NCI-H510A treated with DMSO at 0.1 percent for 48 hours (cell line): ENCODE measurements around the gene TRAF5.
A peak's percentile ranks its signal among the peaks of the same experiment; 100 is the strongest.
"Not testable (repeated sequence)": the region's sequence is repeated elsewhere in the genome, so short reads cannot be mapped to it uniquely, and the experiment has no call there.

Experiments used
- DNase-seq: peaks from one replicate; lab custom pipeline; 2025; lab: John Stamatoyannopoulos, UW

The TRAF5 gene

GRCh38 chr1:211378844-211379243 lies 52.2 kb downstream of the TRAF5 start:
- DNase-seq = no peak

GRCh38 chr1:211379446-211379845 lies 52.8 kb downstream of the TRAF5 start:
- no peak for DNase-seq

DNA sequence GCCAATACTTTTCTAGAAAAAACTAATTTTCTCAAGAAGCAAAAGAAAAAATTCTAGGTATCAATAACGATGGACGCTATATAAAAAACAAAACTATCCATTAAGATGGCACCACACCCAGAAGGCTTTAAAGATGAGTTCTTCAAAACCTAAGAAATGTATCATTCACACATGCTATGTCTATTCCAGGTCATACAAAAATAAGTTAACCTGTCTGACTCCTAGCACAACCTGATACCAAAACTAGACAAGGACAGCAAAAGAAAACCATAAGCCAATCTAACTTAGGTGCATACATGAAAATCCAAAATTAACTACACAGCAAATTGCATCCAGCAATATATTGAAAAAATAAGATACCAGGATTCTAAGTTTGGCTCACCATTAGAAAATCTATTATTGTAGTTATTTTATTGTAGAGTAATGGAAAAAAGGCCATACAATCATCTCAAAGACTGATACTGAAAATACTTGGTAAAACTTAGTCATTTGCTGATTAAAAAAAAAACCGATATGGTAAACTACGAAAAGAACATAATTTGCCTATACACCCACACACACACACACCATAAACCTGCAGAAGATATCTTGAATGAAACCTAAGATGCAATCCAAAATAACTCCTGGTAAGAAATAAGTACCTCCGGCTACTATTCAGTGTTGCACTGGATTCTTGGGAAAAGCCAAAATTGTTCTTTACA lies 55.0 kb downstream of the TRAF5 start:
- DNase-seq = no peak

DNA sequence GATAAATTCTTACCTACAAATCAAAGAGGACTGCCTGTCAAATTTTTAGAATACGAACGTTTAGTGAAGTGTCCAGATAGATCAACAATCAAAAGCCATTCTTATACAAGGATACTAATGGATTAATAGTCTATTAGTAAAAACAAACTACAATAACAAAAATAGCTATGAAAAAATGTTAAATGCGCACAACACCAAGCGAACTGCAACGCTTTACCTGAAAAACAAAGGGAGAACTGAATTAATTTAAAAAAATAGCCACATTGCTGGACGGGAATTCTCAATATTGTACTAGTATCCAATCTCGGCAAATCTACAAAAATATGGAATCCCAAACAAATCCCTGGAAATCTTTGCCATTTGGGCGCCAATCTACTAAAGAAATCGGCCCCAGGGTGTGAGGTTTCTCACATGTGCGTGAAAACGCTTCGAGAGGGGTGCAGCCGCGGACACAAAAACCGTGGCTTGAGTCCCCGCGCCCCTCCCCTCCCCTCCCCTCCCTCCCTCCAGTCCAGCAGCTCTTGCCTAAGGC lies 55.6 kb downstream of the TRAF5 start:
- DNase-seq = peak; percentile 52

- peak; percentile 87 for DNase-seq
Measured at GRCh38 chr1:211382714-211383480, 56.3 kb downstream of the TRAF5 start.

GRCh38 chr1:211384524-211384923 lies 57.9 kb downstream of the TRAF5 start:
- no peak for DNase-seq

DNA sequence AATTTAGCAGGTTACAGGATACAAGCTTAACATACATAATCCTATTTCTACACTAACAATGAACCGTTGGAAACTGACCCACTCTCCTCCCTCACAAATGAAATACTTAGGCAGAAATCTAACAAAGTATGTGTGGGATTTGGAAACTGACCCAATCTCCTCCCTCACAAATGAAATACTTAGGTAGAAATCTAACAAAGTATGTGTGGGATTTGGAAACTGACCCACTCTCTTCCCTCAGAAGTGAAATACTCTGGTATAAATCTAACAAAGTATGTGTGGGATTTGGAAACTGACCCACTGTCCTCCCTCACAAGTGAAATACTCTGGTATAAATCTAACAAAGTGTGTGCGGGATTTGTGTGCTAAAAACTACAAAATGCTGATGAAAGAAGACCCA lies 60.3 kb downstream of the TRAF5 start:
- no peak for DNase-seq

- not testable (repeated sequence) for DNase-seq
Measured at GRCh38 chr1:211390829-211391228, 64.2 kb downstream of the TRAF5 start.

GRCh38 chr1:211393203-211393602 lies 66.6 kb downstream of the TRAF5 start:
- DNase-seq = no peak

DNA sequence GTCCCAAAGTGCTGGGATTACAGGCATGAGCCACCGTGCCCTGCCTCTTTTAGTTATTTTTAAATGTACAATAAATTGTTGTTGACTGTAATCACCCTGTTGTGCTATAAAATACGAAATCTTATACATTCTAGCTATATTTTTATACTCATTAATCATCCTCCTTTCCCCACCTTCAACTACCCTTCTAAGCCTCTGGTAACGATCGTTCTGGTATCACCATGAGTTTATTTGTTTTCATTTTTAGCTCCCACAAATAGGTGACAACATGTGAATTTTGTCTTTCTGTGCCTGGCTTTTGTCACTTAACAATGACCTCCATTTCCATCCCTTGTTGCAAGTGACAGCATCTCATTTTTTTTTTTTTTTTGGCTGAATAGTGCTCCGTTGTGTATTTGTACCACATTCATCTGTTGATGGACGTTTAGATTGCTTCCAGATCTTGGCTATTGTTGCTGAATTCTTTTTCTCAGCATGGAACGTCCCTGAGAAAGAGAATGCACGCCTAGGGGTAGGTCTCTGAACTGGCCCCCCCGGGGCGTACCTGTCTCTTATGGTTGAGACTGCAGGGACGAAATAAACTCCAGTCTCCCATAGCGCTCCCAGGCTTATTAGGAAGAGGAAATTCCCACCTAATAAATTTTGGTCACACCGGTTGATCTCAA lies 71.8 kb downstream of the TRAF5 start:
- not testable (repeated sequence) for DNase-seq

GRCh38 chr1:211399851-211400393 lies 73.3 kb downstream of the TRAF5 start:
- not testable (repeated sequence) for DNase-seq

DNA sequence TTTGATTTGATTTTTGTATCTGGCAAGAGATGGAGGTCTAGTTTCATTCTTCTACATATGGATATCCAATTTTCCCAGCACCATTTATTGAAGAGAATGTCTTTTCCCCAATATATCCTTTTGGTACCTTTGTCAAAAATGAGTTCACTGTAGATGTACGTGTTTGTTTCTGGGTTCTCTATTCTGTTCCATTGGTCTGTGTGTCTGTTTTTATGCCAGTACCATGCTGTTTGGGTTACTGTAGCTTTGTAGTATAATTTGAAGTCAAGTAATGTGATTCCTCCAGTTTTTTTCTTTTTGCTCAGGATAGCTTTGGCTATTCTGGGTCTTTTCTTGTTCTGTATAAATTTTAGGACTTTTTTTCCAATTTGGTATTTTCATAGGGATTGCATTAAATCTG lies 75.1 kb downstream of the TRAF5 start:
- DNase-seq = not testable (repeated sequence)

DNA sequence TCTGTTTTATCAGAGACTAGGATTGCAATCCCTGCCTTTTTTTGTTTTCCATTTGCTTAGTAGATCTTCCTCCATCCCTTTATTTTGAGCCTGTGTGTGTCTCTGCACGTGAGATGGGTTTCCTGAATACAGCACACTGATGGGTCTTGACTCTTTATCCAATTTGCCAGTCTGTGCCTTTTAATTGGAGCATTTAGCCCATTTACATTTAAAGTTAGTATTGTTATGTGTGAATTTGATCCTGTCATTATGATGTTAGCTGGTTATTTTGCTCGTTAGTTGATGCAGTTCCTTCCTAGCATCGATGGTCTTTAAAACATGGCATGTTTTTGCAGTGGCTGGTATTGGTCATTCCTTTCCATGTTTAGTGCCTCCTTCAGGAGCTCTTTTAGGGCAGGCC lies 79.5 kb downstream of the TRAF5 start:
- not testable (repeated sequence) for DNase-seq

DNA sequence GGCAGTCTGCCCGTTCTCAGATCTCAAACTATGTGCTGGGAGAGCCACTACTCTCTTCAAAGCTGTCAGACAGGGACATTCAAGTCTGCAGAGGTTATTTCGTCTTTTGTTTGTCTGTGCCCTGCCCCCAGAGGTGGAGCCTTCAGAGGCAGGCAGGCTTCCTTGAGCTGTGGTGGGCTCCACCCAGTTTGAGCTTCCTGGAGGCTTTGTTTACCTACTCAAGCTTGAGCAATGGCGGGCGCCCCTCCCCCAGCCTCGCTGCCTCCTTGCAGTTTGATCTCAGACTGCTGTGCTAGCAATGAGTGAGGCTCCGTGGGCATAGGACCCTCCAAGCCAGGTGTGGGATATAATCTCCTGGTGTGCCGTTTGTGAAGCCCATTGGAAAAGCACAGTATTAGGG lies 81.1 kb downstream of the TRAF5 start:
- not testable (repeated sequence) for DNase-seq

GRCh38 chr1:211411639-211412038 lies 85.0 kb downstream of the TRAF5 start:
- no peak for DNase-seq

DNA sequence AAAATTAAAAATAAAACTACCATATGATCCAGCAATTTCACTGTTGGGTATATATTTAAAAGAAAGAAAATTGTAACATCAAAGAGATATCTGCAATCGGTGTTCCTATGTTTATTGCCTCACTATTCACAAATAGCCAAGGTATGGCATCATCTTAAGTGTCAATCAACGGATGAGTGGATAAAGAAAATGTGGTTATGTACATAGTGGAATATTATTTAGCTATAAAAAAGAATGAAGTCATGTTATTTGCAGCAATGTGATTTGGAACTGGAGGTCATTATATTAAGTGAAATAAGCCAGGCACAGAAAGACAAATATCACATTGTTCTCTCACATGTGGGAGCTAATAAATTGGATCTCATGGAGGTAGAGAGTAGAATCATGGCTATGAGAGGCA lies 89.1 kb downstream of the TRAF5 start:
- DNase-seq = no peak

DNA sequence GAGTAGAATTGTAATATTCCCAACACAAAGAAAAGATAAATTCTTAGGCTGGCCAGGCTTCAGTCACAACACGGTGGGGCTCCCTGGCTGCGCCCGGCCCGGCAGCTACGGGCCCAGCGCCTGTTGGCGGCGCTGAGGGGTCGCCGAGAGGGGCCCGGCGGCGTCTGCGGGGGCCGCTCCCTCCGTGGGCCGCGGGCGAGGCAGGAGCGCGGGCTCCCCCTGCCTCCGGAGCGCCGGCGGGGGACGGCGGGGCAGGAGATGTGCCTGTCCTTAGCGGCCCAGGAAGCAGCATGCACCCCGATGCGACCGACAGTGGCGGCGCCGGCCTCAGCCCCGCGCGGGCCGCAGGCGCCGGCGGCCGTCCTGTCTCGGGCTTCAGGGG lies 89.6 kb downstream of the TRAF5 start:
- not testable (repeated sequence) for DNase-seq

DNA sequence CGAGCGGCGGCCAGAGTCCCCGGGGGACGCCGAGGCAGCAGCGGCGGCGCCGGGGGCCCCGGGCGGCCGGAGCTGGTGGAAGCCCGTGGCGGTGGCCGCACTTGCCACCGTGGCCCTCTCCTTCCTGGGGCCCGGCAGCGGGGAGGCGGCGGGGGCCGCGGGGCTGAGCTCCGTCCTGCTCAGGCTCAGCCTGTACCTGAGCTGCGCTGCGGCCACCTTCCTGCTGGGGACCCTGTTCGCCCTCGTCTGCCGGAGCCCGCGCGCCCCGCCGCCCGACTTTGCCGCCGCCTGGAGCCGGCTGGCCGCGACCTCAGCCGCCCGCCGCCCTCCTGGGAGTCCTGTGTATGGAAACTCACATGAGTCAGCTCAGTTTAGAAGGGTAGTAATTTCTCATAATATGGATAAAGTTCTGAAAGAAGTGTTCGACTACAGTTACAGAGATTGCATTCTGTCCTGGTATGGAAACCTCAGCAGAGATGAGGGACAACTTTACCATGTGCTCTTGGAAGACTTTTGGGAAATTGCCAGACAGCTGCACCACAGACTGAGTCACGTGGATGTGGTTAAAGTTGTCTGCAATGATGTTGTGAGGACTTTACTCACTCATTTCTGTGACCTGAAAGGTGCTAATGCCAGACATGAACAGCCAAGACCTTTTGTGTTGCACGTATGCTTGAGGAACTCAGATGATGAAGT lies 90.1 kb downstream of the TRAF5 start:
- DNase-seq = peak; percentile 31

- DNase-seq = no peak
Measured at GRCh38 chr1:211420389-211420788, 93.8 kb downstream of the TRAF5 start.

GRCh38 chr1:211420845-211421454 lies 94.3 kb downstream of the TRAF5 start:
- DNase-seq = no peak

DNA sequence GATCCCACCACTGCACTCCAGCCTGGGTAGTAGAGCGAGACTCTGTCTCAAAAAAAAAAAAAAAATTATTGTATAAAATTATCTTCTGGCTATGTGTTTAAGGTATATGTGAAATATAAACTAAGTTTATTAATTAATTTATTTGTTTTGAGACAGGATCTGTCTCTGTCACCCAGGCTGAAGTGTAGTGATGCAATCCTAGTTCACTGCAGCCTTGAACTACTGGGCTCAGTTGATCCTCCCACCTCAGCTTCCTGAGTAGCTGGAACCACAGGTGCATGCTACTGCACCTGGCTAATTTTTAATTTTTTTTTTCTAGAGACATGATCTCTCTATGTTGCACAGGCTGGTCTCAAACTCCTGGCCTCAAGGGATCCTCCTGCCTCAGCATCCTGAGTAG lies 97.4 kb downstream of the TRAF5 start:
- DNase-seq = no peak
